ENCODE data around the gene GPRC5B. TPM values are rescaled to one million over a fixed set of nuclear protein-coding genes. Genes with fewer than 3 reads are reported as not detected.

The GPRC5B gene
- total and polyA plus RNA-seq, 2 donors (not counting 3 experiments of a cell fraction or from before 2014, with no cell fraction given): 42.3 TPM

- intact Hi-C loops (cut with micrococcal nuclease) (no loop called here), dilution Hi-C loops (cut with MboI; ENCODE audit: extremely low pct_ligation_motif_present, low sequenced_read_pairs) (no loop called here)
- Histone ChIP-seq H3K27ac (ENCODE audit: insufficient read depth, low read depth, low read length) (no peak overlapping the region), H3K79me2 (ENCODE audit: control insufficient read depth, insufficient read depth, low read length) (no peaks in the 10 kb centered on the region), H3K9ac (replicated peaks; ENCODE audit: extremely low read depth, insufficient read depth, low read length) (no peak overlapping the region), H3K4me3 (replicated peaks in 1 of 3; ENCODE audit: insufficient read depth in 1 of 3, low read depth in 1 of 3, low read length in 3 of 3) (no peak overlapping the region), H3K9me1 (replicated peaks; ENCODE audit: control insufficient read depth, extremely low read depth, insufficient read depth, low read length) (no peaks in the 10 kb centered on the region), H2AFZ (ENCODE audit: low read depth, low read length) (no peak overlapping the region), H3K36me3 (ENCODE audit: control insufficient read depth in 2 of 2, extremely low read depth in 1 of 2, insufficient read depth in 2 of 2, low read length in 2 of 2) (peaks cover 0 to 7% of the 10 kb centered on the region in 2 experiments), H3K4me1 (ENCODE audit: control insufficient read depth, extremely low read depth, insufficient read depth, low read length) (no peaks in the 10 kb centered on the region), H3K4me2 (ENCODE audit: insufficient read depth, low read length) (no peak overlapping the region), H3K27me3 (ENCODE audit: control insufficient read depth in 2 of 2, insufficient read depth in 2 of 2, low read length in 2 of 2) (no peaks in the 10 kb centered on the region), H3K9me3 (replicated peaks; ENCODE audit: control insufficient read depth, insufficient read depth, low read length) (no peaks in the 10 kb centered on the region), H4K20me1 (replicated peaks; ENCODE audit: control insufficient read depth, extremely low read depth, insufficient read depth, low read length) (no peaks in the 10 kb centered on the region)
- POLR2A ChIA-PET: interaction anchor here (0.7 kb wide), 1 partner anchor 278 kb away, joined by 4 read pairs; no protein-coding TSS in a partner anchor
- TF ChIP-seq MYC (IDR thresholded peaks at IDR 0.05; ENCODE audit: low read depth, low read length) (no peak), EZH2 (IDR thresholded peaks at IDR 0.05; ENCODE audit: borderline replicate concordance, low read depth, low read length, severe bottlenecking) (no peak), POLR2AphosphoS5 (IDR thresholded peaks at IDR 0.05; ENCODE audit: insufficient read depth, low read depth, low read length) (no peak), JUN (IDR thresholded peaks at IDR 0.05; ENCODE audit: borderline replicate concordance, insufficient read depth, insufficient read length, low read depth) (no peak), FOS (IDR thresholded peaks at IDR 0.05; ENCODE audit: borderline replicate concordance, insufficient read depth, low read length) (no peak), GATA2 (IDR thresholded peaks at IDR 0.05; ENCODE audit: insufficient read depth, insufficient read length, low read depth, low read length) (no peak), POLR2A (IDR thresholded peaks at IDR 0.05; ENCODE audit: low read depth, low read length) (no peak)
- TF ChIP-seq, protein P1, sequence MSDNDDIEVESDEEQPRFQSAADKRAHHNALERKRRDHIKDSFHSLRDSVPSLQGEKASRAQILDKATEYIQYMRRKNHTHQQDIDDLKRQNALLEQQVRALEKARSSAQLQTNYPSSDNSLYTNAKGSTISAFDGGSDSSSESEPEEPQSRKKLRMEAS (IDR thresholded peaks at IDR 0.05; ENCODE audit: insufficient read depth, insufficient read length): no peak
- TF ChIP-seq, protein P2, sequence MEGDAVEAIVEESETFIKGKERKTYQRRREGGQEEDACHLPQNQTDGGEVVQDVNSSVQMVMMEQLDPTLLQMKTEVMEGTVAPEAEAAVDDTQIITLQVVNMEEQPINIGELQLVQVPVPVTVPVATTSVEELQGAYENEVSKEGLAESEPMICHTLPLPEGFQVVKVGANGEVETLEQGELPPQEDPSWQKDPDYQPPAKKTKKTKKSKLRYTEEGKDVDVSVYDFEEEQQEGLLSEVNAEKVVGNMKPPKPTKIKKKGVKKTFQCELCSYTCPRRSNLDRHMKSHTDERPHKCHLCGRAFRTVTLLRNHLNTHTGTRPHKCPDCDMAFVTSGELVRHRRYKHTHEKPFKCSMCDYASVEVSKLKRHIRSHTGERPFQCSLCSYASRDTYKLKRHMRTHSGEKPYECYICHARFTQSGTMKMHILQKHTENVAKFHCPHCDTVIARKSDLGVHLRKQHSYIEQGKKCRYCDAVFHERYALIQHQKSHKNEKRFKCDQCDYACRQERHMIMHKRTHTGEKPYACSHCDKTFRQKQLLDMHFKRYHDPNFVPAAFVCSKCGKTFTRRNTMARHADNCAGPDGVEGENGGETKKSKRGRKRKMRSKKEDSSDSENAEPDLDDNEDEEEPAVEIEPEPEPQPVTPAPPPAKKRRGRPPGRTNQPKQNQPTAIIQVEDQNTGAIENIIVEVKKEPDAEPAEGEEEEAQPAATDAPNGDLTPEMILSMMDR (IDR thresholded peaks at IDR 0.05; ENCODE audit: extremely low read depth in 1 of 2, insufficient read depth in 1 of 2, low read depth in 1 of 2, low read length in 2 of 2): no peak
- CTCF ChIA-PET: interaction anchor here (0.8 to 2.2 kb wide), 2 partner anchors 275 to 293 kb away, joined by 3 to 10 read pairs; no protein-coding TSS in a partner anchor
- FAIRE-seq (no peak), DNase-seq (ENCODE audit: low read depth, low spot score) (no peak)
- no TSS peak for BruUV-seq (replicated peaks)
Observed at GRCh38 chr16:19876501-19877059, 8.1 kb downstream of the GPRC5B start.

All from endothelial cell of umbilical vein (primary cell).